Trophoblast cell (in vitro differentiated cells and primary cell): ENCODE measurements around the gene LRP1B.
A peak's percentile ranks its signal among the peaks of the same experiment; 100 is the strongest.

ENCODE experiments used
- DNase-seq, 2 donors: peaks; one replicate each; pipeline ENCODE4 v3.0.0-alpha.2; 2016
- H2AFZ ChIP-seq: 2 replicates; pipeline ENCODE4 v1.6.1; 2013; ENCODE audit warnings: low read length, moderate library complexity, mild to moderate bottlenecking; ENCODE audit not compliant: insufficient read depth, poor library complexity
- H2AK5ac ChIP-seq: 2 replicates; pipeline ENCODE4 v1.6.1; 2013; ENCODE audit warnings: mild to moderate bottlenecking, low read length
- H2BK120ac ChIP-seq: 2 replicates; pipeline ENCODE4 v1.6.1; 2013; ENCODE audit warnings: low read length, mild to moderate bottlenecking, moderate library complexity; ENCODE audit not compliant: insufficient read depth, poor library complexity
- H2BK12ac ChIP-seq: 2 replicates; pipeline ENCODE4 v1.6.1; 2013; ENCODE audit warnings: mild to moderate bottlenecking, low read length, moderate library complexity
- H2BK5ac ChIP-seq: 2 replicates; pipeline ENCODE4 v1.6.1; 2013; ENCODE audit warnings: low read length, low read depth, moderate library complexity, mild to moderate bottlenecking; ENCODE audit not compliant: poor library complexity
- H3K14ac ChIP-seq: 2 replicates; pipeline ENCODE4 v1.6.1; 2013; ENCODE audit warnings: mild to moderate bottlenecking, low read length
- H3K18ac ChIP-seq: 2 replicates; pipeline ENCODE4 v1.6.1; 2013; ENCODE audit warnings: mild to moderate bottlenecking, low read length
- H3K23ac ChIP-seq: 2 replicates; pipeline ENCODE4 v1.6.1; 2013; ENCODE audit warnings: low read length
- H3K27ac ChIP-seq: 2 replicates; pipeline ENCODE4 v1.5.1; 2013; ENCODE audit warnings: low read depth, mild to moderate bottlenecking, inconsistent platforms, low read length, moderate library complexity
- H3K27me3 ChIP-seq: 2 replicates; pipeline ENCODE4 v1.6.1; 2013; ENCODE audit warnings: inconsistent platforms, mild to moderate bottlenecking, low read length, moderate library complexity; ENCODE audit not compliant: insufficient read depth
- H3K36me3 ChIP-seq, 2 experiments: 1 replicate in 1 of 2; 2 replicates in 1 of 2; pipeline ENCODE4 v1.6.1; 2013; ENCODE audit warnings: low read length in 2 of 2, mild to moderate bottlenecking in 2 of 2, moderate library complexity in 1 of 2; ENCODE audit not compliant: insufficient read depth in 2 of 2, control insufficient read depth in 1 of 2
- H3K4ac ChIP-seq: 2 replicates; pipeline ENCODE4 v1.6.1; 2013; ENCODE audit warnings: low read depth, mild to moderate bottlenecking, low read length, moderate library complexity
- H3K4me1 ChIP-seq, 2 experiments: 1 replicate in 1 of 2; 2 replicates in 1 of 2; pipeline ENCODE4 v1.6.1; 2013; ENCODE audit warnings: low read length in 2 of 2, mild to moderate bottlenecking in 2 of 2, moderate library complexity in 1 of 2; ENCODE audit not compliant: insufficient read depth in 2 of 2, control insufficient read depth in 1 of 2
- H3K4me2 ChIP-seq: 2 replicates; pipeline ENCODE4 v1.6.1; 2013; ENCODE audit warnings: inconsistent platforms, mild to moderate bottlenecking, low read length, moderate library complexity
- H3K4me3 ChIP-seq: 2 replicates; pipeline ENCODE4 v1.5.1; 2013; ENCODE audit warnings: mild to moderate bottlenecking, low read depth, low read length, inconsistent platforms
- H3K79me1 ChIP-seq: one replicate; pipeline ENCODE4 v1.6.1; 2013; ENCODE audit warnings: low read length
- H3K79me2 ChIP-seq: 2 replicates; pipeline ENCODE4 v1.6.1; 2013; ENCODE audit warnings: low read length, mild to moderate bottlenecking; ENCODE audit not compliant: control insufficient read depth, insufficient read depth, poor library complexity
- H3K9ac ChIP-seq: 2 replicates; pipeline ENCODE4 v1.6.1; 2013; ENCODE audit warnings: mild to moderate bottlenecking, low read length
- H3K9me3 ChIP-seq: 2 replicates; pipeline ENCODE4 v1.6.1; 2013; ENCODE audit warnings: low read depth, mild to moderate bottlenecking, control low read depth, inconsistent platforms, low read length; ENCODE audit not compliant: insufficient read depth
- H4K12ac ChIP-seq: 2 replicates; pipeline ENCODE4 v1.6.1; 2013; ENCODE audit warnings: low read depth, mild to moderate bottlenecking, low read length, moderate library complexity
- H4K8ac ChIP-seq: 2 replicates; pipeline ENCODE4 v1.6.1; 2013; ENCODE audit warnings: low read depth, mild to moderate bottlenecking, low read length, moderate library complexity
- H4K91ac ChIP-seq: one replicate; pipeline ENCODE4 v1.6.1; 2013; ENCODE audit warnings: low read depth, mild to moderate bottlenecking, low read length, moderate library complexity
- WGBS: extraction: QIAGEN DNeasy Blood & Tissue Kit; methylation state at CpG from one replicate; pipeline ENCODE4 v1.1.7; 2013; ENCODE audit warnings: missing lambda C conversion rate; ENCODE audit not compliant: insufficient read length, insufficient coverage; ENCODE audit errors: extremely low coverage; 5-methylcytosine and 5-hydroxymethylcytosine counted together

The LRP1B gene

GRCh38 chr2:140627136-140627535, 1503.7 kb downstream of the LRP1B start:
- Histone ChIP-seq H3K9ac (no peak overlapping the region), H3K4ac (no peak overlapping the region), H3K79me2 (no peaks in the 10 kb centered on the region), H2BK12ac (no peak overlapping the region), H4K8ac (no peak overlapping the region), H3K36me3 (no peaks in the 10 kb centered on the region), H4K12ac (no peak overlapping the region), H4K91ac (no peak overlapping the region), H3K18ac (no peak overlapping the region), H3K4me1 (no peaks in the 10 kb centered on the region), H3K14ac (no peak overlapping the region), H3K27ac (no peak overlapping the region), H2BK120ac (no peak overlapping the region), H3K79me1 (no peaks in the 10 kb centered on the region), H3K4me2 (no peak overlapping the region), H3K23ac (no peak overlapping the region), H3K4me3 (no peak overlapping the region), H2AFZ (no peak overlapping the region), H2AK5ac (no peak overlapping the region), H2BK5ac (no peak overlapping the region), H3K9me3 (no peaks in the 10 kb centered on the region), H3K27me3 (no peaks in the 10 kb centered on the region)
- DNase-seq = peak; percentile 56 to 75
- WGBS = no CpG with 5 or more reads among the region's 5 CpGs

GRCh38 chr2:140624200-140624599, 1506.6 kb downstream of the LRP1B start:
- DNase-seq = no peak
- Histone ChIP-seq H2BK120ac (no peak overlapping the region), H3K36me3 (no peaks in the 10 kb centered on the region), H2AK5ac (no peak overlapping the region), H3K9me3 (no peaks in the 10 kb centered on the region), H3K4me2 (no peak overlapping the region), H3K4me1 (no peaks in the 10 kb centered on the region), H3K27ac (no peak overlapping the region), H4K8ac (no peak overlapping the region), H4K12ac (no peak overlapping the region), H4K91ac (no peak overlapping the region), H3K4ac (no peak overlapping the region), H2BK12ac (no peak overlapping the region), H3K14ac (no peak overlapping the region), H3K79me2 (no peaks in the 10 kb centered on the region), H3K9ac (no peak overlapping the region), H3K23ac (no peak overlapping the region), H2AFZ (no peak overlapping the region), H3K18ac (no peak overlapping the region), H3K4me3 (no peak overlapping the region), H3K27me3 (no peaks in the 10 kb centered on the region), H3K79me1 (no peaks in the 10 kb centered on the region), H2BK5ac (no peak overlapping the region)
- WGBS = no CpG with 5 or more reads among the region's 3 CpGs

- no peaks in the 10 kb centered on the region for H3K79me2 ChIP-seq
- no peak overlapping the region for H3K4me3 ChIP-seq
- H3K18ac ChIP-seq = no peak overlapping the region
- H3K9me3 ChIP-seq = no peaks in the 10 kb centered on the region
- no peak overlapping the region for H3K27ac ChIP-seq
- H2BK5ac ChIP-seq = no peak overlapping the region
- no peak overlapping the region for H2AFZ ChIP-seq
- no peak overlapping the region for H4K12ac ChIP-seq
- H3K9ac ChIP-seq = no peak overlapping the region
- no peak overlapping the region for H2AK5ac ChIP-seq
- H3K4me1 ChIP-seq = no peaks in the 10 kb centered on the region
- no peak overlapping the region for H2BK120ac ChIP-seq
- H3K23ac ChIP-seq = no peak overlapping the region
- H2BK12ac ChIP-seq = no peak overlapping the region
- no peak overlapping the region for H4K8ac ChIP-seq
- no peak overlapping the region for H3K14ac ChIP-seq
- no peaks in the 10 kb centered on the region for H3K36me3 ChIP-seq
- H3K4ac ChIP-seq = no peak overlapping the region
- no CpG with 5 or more reads among the region's 3 CpGs for WGBS
- H3K27me3 ChIP-seq = no peaks in the 10 kb centered on the region
- H3K4me2 ChIP-seq = no peak overlapping the region
- DNase-seq = no peak
- no peaks in the 10 kb centered on the region for H3K79me1 ChIP-seq
- H4K91ac ChIP-seq = no peak overlapping the region
Observed at GRCh38 chr2:140621583-140622362, 1509.0 kb downstream of the LRP1B start.

- H3K79me2 ChIP-seq = no peaks in the 10 kb centered on the region
- H3K79me1 ChIP-seq = no peaks in the 10 kb centered on the region
- H3K9me3 ChIP-seq = no peaks in the 10 kb centered on the region
- no peak overlapping the region for H2BK120ac ChIP-seq
- H2AK5ac ChIP-seq = no peak overlapping the region
- H2BK5ac ChIP-seq = no peak overlapping the region
- H3K14ac ChIP-seq = no peak overlapping the region
- no peak overlapping the region for H3K18ac ChIP-seq
- no peak overlapping the region for H4K91ac ChIP-seq
- H3K9ac ChIP-seq = no peak overlapping the region
- H2AFZ ChIP-seq = no peak overlapping the region
- H4K12ac ChIP-seq = no peak overlapping the region
- H3K4me1 ChIP-seq = no peaks in the 10 kb centered on the region
- no peak overlapping the region for H3K27ac ChIP-seq
- H3K4ac ChIP-seq = no peak overlapping the region
- H3K4me2 ChIP-seq = no peak overlapping the region
- H3K27me3 ChIP-seq = no peaks in the 10 kb centered on the region
- no peak overlapping the region for H3K23ac ChIP-seq
- peaks cover 0 to 2% of the 10 kb centered on the region in 2 experiments for H3K36me3 ChIP-seq
- H3K4me3 ChIP-seq = no peak overlapping the region
- WGBS = no CpG with 5 or more reads among the region's 3 CpGs
- no peak overlapping the region for H2BK12ac ChIP-seq
- DNase-seq = no peak
- no peak overlapping the region for H4K8ac ChIP-seq
Observed at GRCh38 chr2:140604788-140605187, 1526.0 kb downstream of the LRP1B start.
